Naive thymus-derived CD4-positive, alpha-beta T cell (primary cell): ENCODE measurements around the gene TBCD. TPM values are rescaled to one million over a fixed set of nuclear protein-coding genes. Genes with fewer than 3 reads are reported as not detected.

ENCODE experiments used
- ATAC-seq: fragments of 150-1000 bp; cut with Tn5 transposase; 2 replicates; pipeline ENCODE4 v1.10.0; 2021; ENCODE audit warnings: mild to moderate bottlenecking, moderate library complexity
- CTCF ChIA-PET: fragments of 350-600 bp; sonication (Branson Sonifier 250); formaldehyde crosslinking; loops from one replicate; lab custom pipeline; 2021; ENCODE audit warnings: antibody characterized with exemption; lab: Charles Lee
- POLR2A ChIA-PET: fragments of 350-600 bp; sonication (Branson Sonifier 250); formaldehyde crosslinking; loops from one replicate; lab custom pipeline; 2021; ENCODE audit warnings: antibody characterized with exemption, inconsistent platforms; lab: Charles Lee
- DNase-seq, 9 donors: peaks; one replicate each; pipeline versions ENCODE4 v3.0.0 to v3.0.0-alpha.2; 2020 to 2022; ENCODE audit warnings: mixed read lengths in 1 of 9
- H3K27ac ChIP-seq: one replicate; pipeline ENCODE4 v1.7.0; 2013; ENCODE audit warnings: mild to moderate bottlenecking, low read depth, low read length, moderate library complexity
- H3K27me3 ChIP-seq, 2 donors: one replicate each; pipeline ENCODE4 v1.7.0; 2013; ENCODE audit warnings: low read length in 2 of 2, mild to moderate bottlenecking in 2 of 2, moderate library complexity in 2 of 2; ENCODE audit not compliant: control insufficient read depth in 2 of 2, insufficient read depth in 2 of 2
- H3K36me3 ChIP-seq, 3 experiments: 1 replicate in 2 of 3; 2 replicates in 1 of 3; pipeline ENCODE4 v1.7.0; 2013; ENCODE audit warnings: low read length in 3 of 3, mild to moderate bottlenecking in 3 of 3, moderate library complexity in 1 of 3; ENCODE audit not compliant: insufficient read depth in 3 of 3, control insufficient read depth in 2 of 3
- H3K4me1 ChIP-seq, 2 donors: one replicate each; pipeline ENCODE4 v1.7.0; 2013; ENCODE audit warnings: low read length in 2 of 2, mild to moderate bottlenecking in 2 of 2, moderate library complexity in 1 of 2; ENCODE audit not compliant: control insufficient read depth in 2 of 2, insufficient read depth in 2 of 2
- H3K4me3 ChIP-seq: 2 replicates; pipeline ENCODE4 v1.7.0; 2013; ENCODE audit warnings: mild to moderate bottlenecking, low read length
- H3K9me3 ChIP-seq, 3 experiments: 1 replicate in 2 of 3; 2 replicates in 1 of 3; pipeline ENCODE4 v1.7.0; 2013; ENCODE audit warnings: low read length in 3 of 3; ENCODE audit not compliant: control insufficient read depth in 2 of 3
- H3K27ac Mint-ChIP-seq, 9 donors: one replicate each; pipeline ENCODE4 v1.8.0; 2020 to 2022; ENCODE audit warnings: mixed read lengths in 9 of 9, mild to moderate bottlenecking in 8 of 9, moderate library complexity in 5 of 9, inconsistent platforms in 2 of 9
- H3K27me3 Mint-ChIP-seq, 5 donors: one replicate each; pipeline ENCODE4 v1.8.0; 2021 to 2022; ENCODE audit warnings: mixed read lengths in 5 of 5, mild to moderate bottlenecking in 1 of 5
- H3K36me3 Mint-ChIP-seq, 5 donors: one replicate each; pipeline ENCODE4 v1.8.0; 2020 to 2022; ENCODE audit warnings: mixed read lengths in 5 of 5, mild to moderate bottlenecking in 3 of 5, inconsistent platforms in 1 of 5
- H3K4me1 Mint-ChIP-seq, 7 donors: one replicate each; pipeline ENCODE4 v1.8.0; 2020 to 2022; ENCODE audit warnings: mixed read lengths in 7 of 7, mild to moderate bottlenecking in 3 of 7, inconsistent platforms in 1 of 7
- H3K4me3 Mint-ChIP-seq, 10 donors: one replicate each; pipeline ENCODE4 v1.8.0; 2020 to 2022; ENCODE audit warnings: mild to moderate bottlenecking in 10 of 10, mixed read lengths in 10 of 10, moderate library complexity in 6 of 10, inconsistent platforms in 2 of 10
- H3K9me3 Mint-ChIP-seq, 11 donors: one replicate each; pipeline ENCODE4 v1.8.0; 2020 to 2022; ENCODE audit warnings: mixed read lengths in 11 of 11, mild to moderate bottlenecking in 4 of 11, inconsistent platforms in 1 of 11, moderate library complexity in 1 of 11
- intact Hi-C, 2 donors: fragments of 100-400 bp; cut with micrococcal nuclease; formaldehyde crosslinking; loops; one replicate each; pipeline ENCODE4 v1.15.1; 2023
- polyA plus RNA-seq, 2 donors: library from polyadenylated mRNA; unstranded; fragments of 300-500 nt; fragmentation: Illumina TruSeq; gene quantifications; one replicate each; pipeline ENCODE4 v1.2.3, GENCODE V29; 2021
- total RNA-seq, 6 experiments: library from RNA in 5 of 6; stranded (reverse) in 5 of 6; gene quantifications; 1 replicate in 5 of 6; 2 replicates in 1 of 6; pipeline ENCODE4 v1.2.3 and lab custom pipeline; 2021 to 2026

Gene TBCD
- total and polyA plus RNA-seq, 7 experiments from 2014 or later: 61.5 to 255 (median 123) TPM

GRCh38 chr17:82858376-82859126, 106.7 kb downstream of the TBCD start:
- ATAC-seq: peak; percentile 36
- intact Hi-C loops: no loop called here
- Histone ChIP-seq H3K36me3 (peaks cover 0 to 7% (median 0%) of the 10 kb centered on the region in 3 experiments), H3K4me1 (peaks cover 33 to 39% of the 10 kb centered on the region in 2 donors), H3K9me3 (no peaks in the 10 kb centered on the region), H3K4me3 (peak overlapping the region; percentile 30), H3K27me3 (no peaks in the 10 kb centered on the region), H3K27ac (peak overlapping the region; percentile 74)
- H3K4me1 Mint-ChIP-seq: peaks cover 30 to 62% (median 56%) of the 10 kb centered on the region in 7 donors
- no peaks in the 10 kb centered on the region for H3K27me3 Mint-ChIP-seq
- H3K36me3 Mint-ChIP-seq: peaks cover 4 to 24% (median 18%) of the 10 kb centered on the region in 5 donors
- no peaks in the 10 kb centered on the region for H3K9me3 Mint-ChIP-seq
- H3K4me3 Mint-ChIP-seq: peak overlapping the region; percentile 7 to 91 (median 82)
- ChIA-PET CTCF (interaction anchor here (0.6 to 3.1 kb wide), 4 partner anchors 22 to 77 kb away, joined by 3 to 13 read pairs (median 5); no protein-coding TSS in a partner anchor), POLR2A (interaction anchor here (0.6 to 1.5 kb wide), 6 partner anchors 18 to 636 kb away, joined by 3 to 5 read pairs (median 3); partner anchors contain the start of gene ZNF750)
- H3K27ac Mint-ChIP-seq: peak overlapping the region; percentile 90 to 98 (median 96)
- DNase-seq: peak in 4 of 9 donors; percentile 22 to 40 (median 38)

DNA sequence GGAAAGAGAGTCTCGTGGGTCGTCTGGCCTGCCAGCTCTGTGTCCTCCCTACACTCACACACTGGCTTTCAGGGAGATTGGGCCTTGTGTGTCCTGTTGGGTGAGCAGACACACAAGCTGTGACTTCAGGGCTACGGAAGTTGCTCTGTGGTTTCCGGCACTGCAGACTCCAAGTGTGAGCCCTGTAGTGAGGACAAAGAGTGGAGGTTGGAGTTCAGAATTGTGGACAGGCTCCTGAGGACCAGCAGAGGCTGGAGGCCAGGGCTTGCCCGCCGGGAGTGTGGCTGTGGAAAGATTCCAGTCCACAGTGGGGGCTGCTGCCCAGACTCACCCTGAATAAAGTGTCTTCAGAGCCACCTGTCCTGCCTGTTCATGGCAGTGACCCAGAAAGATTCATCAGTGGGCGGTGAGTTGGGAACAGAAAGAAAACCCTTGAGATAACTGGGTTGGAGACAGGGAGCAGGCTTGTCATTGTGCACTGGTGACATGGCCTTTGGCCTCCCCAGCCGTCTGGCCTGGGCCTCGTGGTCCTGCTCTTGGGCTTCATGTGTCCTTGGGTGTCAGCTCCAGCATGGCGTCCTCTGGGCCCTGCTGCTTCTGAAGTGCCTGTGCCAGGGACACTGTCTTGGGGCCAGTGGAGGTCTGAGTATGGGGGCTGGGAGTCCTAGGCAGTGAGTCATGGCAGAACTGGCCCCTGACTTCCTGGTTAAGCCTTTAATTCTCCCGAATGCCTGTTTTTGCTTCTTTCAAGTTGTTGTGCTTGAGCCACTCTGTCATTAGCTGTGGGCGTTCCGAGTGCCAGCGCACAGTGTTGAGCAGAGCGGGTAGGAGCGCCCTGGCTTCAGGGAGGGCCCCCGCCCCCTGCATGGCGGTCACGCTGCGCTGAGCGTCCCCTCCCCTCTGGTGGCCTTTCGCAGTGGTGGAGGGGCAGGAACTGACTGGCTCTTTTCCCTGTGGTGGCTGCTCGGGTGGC, 107.9 kb downstream of the TBCD start:
- Histone ChIP-seq H3K9me3 (no peaks in the 10 kb centered on the region), H3K27me3 (no peaks in the 10 kb centered on the region), H3K4me1 (peaks cover 43 to 48% of the 10 kb centered on the region in 2 donors), H3K36me3 (peaks cover 0 to 3% (median 0%) of the 10 kb centered on the region in 3 experiments), H3K27ac (peak overlapping the region; percentile 74), H3K4me3 (peak overlapping the region; percentile 30)
- Mint-ChIP-seq H3K27me3 (no peaks in the 10 kb centered on the region), H3K4me1 (peaks cover 40 to 71% (median 66%) of the 10 kb centered on the region in 7 donors), H3K27ac (peak overlapping the region; percentile 90 to 98 (median 96)), H3K4me3 (peak overlapping the region; percentile 82 to 91 (median 88)), H3K36me3 (peaks cover 0 to 17% (median 13%) of the 10 kb centered on the region in 5 donors), H3K9me3 (no peaks in the 10 kb centered on the region)
- DNase-seq (peak in 8 of 9 donors; percentile 41 to 72 (median 52)), ATAC-seq (peak; percentile 61)
- CTCF ChIA-PET: interaction anchor here (1.0 to 3.1 kb wide), 4 partner anchors 16 to 78 kb away, joined by 3 to 7 read pairs (median 3); no protein-coding TSS in a partner anchor
- intact Hi-C loops: loop anchor here in 1 of 2 donors (5.0 kb wide), 3 partner anchors 32 to 193 kb away; no protein-coding TSS in a partner anchor
- POLR2A ChIA-PET: interaction anchor here (0.7 to 1.9 kb wide), 8 partner anchors 11 to 128 kb away, joined by 3 to 8 read pairs (median 3); partner anchors contain the start of gene ZNF750

- H3K4me3 Mint-ChIP-seq: peak overlapping the region; percentile 82 to 91 (median 88)
- peaks cover 40 to 82% (median 72%) of the 10 kb centered on the region in 7 donors for H3K4me1 Mint-ChIP-seq
- H3K9me3 Mint-ChIP-seq: no peaks in the 10 kb centered on the region
- Histone ChIP-seq H3K36me3 (no peaks in the 10 kb centered on the region), H3K4me1 (peaks cover 54 to 59% of the 10 kb centered on the region in 2 donors), H3K27ac (peak overlapping the region; percentile 74), H3K4me3 (no peak overlapping the region), H3K9me3 (no peaks in the 10 kb centered on the region), H3K27me3 (no peaks in the 10 kb centered on the region)
- H3K36me3 Mint-ChIP-seq: peaks cover 0 to 17% (median 8%) of the 10 kb centered on the region in 5 donors
- ChIA-PET CTCF (interaction anchor here (0.6 to 1.3 kb wide), 4 partner anchors 9 to 41 kb away, joined by 3 to 5 read pairs (median 4); no protein-coding TSS in a partner anchor), POLR2A (interaction anchor here (0.7 to 1.9 kb wide), 4 partner anchors 23 to 70 kb away, joined by 3 to 12 read pairs (median 4); no protein-coding TSS in a partner anchor)
- ATAC-seq (no peak), DNase-seq (no peak)
- intact Hi-C loops: loop anchor here in 1 of 2 donors (5.0 kb wide), 3 partner anchors 33 to 192 kb away; no protein-coding TSS in a partner anchor
- H3K27me3 Mint-ChIP-seq: no peaks in the 10 kb centered on the region
- H3K27ac Mint-ChIP-seq: peak overlapping the region in 8 of 9 donors; percentile 90 to 98 (median 96)
Observed at GRCh38 chr17:82860606-82861392, 108.9 kb downstream of the TBCD start.

DNA sequence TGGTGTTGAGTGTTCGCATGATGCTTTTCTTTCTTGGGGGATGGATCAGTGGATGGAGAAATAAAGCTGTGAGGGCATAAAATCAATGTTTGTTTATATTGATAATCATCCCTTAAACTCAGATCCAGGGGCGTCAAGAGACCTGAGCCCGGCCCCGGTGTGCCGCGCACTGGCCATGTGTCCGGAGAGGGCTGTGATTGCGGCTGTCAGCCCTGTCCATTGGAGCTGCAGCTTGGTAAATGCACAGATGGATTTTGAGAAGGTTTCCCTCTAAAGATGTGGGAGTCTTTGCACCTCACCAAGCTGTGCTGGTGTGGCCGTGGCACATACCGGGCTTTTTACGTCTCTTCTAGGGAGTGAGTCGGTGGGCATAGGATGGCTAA, 109.5 kb downstream of the TBCD start:
- DNase-seq (no peak), ATAC-seq (no peak)
- no peak overlapping the region for H3K27ac ChIP-seq
- H3K27me3 ChIP-seq: no peaks in the 10 kb centered on the region
- Mint-ChIP-seq H3K4me3 (peak overlapping the region in 9 of 10 donors; percentile 27 to 91 (median 40)), H3K9me3 (no peaks in the 10 kb centered on the region), H3K27me3 (no peaks in the 10 kb centered on the region), H3K27ac (peak overlapping the region in 8 of 9 donors; percentile 49 to 98 (median 65)), H3K4me1 (peaks cover 40 to 83% (median 77%) of the 10 kb centered on the region in 7 donors), H3K36me3 (peaks cover 0 to 14% (median 5%) of the 10 kb centered on the region in 5 donors)
- ChIA-PET CTCF (interaction anchor here (0.6 to 1.3 kb wide), 4 partner anchors 9 to 41 kb away, joined by 3 to 5 read pairs (median 4); no protein-coding TSS in a partner anchor), POLR2A (interaction anchor here (1.5 to 1.9 kb wide), 2 partner anchors 22 to 24 kb away, joined by 4 to 12 read pairs; no protein-coding TSS in a partner anchor)
- H3K36me3 ChIP-seq: no peaks in the 10 kb centered on the region
- peaks cover 60 to 62% of the 10 kb centered on the region in 2 donors for H3K4me1 ChIP-seq
- no peak overlapping the region for H3K4me3 ChIP-seq
- intact Hi-C loops: loop anchor here in 1 of 2 donors (5.0 kb wide), 3 partner anchors 34 to 191 kb away; no protein-coding TSS in a partner anchor
- H3K9me3 ChIP-seq: no peaks in the 10 kb centered on the region

DNA sequence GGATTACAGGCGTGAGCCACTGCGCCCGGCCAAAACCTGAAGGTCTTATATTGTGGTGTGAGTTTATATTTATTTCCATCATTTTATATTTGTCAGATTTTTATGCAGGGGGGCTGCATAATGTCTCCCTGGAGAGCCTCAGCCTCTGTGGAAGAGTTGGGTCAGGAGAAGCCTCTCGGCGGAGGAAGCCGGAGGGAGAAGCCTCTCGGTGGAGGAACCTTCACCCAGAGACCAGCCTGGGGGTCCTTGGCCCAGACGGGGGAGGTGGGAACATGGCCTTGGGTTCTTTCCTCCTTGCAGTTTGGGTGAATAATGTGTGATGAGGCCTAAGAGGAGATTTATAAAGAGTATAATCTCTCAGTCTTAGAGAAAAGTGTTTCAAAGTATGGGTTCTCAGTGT, 110.3 kb downstream of the TBCD start:
- no peak overlapping the region for H3K27ac ChIP-seq
- peaks cover 39 to 82% (median 77%) of the 10 kb centered on the region in 7 donors for H3K4me1 Mint-ChIP-seq
- H3K36me3 Mint-ChIP-seq: peaks cover 0 to 14% (median 2%) of the 10 kb centered on the region in 5 donors
- H3K27ac Mint-ChIP-seq: peak overlapping the region; percentile 63 to 98 (median 78)
- ChIA-PET CTCF (interaction anchor here (1.0 to 2.5 kb wide), 2 partner anchors 23 kb away, joined by 5 to 14 read pairs; no protein-coding TSS in a partner anchor), POLR2A (interaction anchor here (5.8 kb wide), 1 partner anchor 21 kb away, joined by 84 read pairs; no protein-coding TSS in a partner anchor)
- DNase-seq (no peak), ATAC-seq (no peak)
- H3K36me3 ChIP-seq: no peaks in the 10 kb centered on the region
- peaks cover 62 to 67% of the 10 kb centered on the region in 2 donors for H3K4me1 ChIP-seq
- intact Hi-C loops: loop anchor here in 1 of 2 donors (5.0 kb wide), 3 partner anchors 35 to 190 kb away; no protein-coding TSS in a partner anchor
- no peaks in the 10 kb centered on the region for H3K9me3 ChIP-seq
- no peaks in the 10 kb centered on the region for H3K9me3 Mint-ChIP-seq
- no peaks in the 10 kb centered on the region for H3K27me3 Mint-ChIP-seq
- no peaks in the 10 kb centered on the region for H3K27me3 ChIP-seq
- no peak overlapping the region for H3K4me3 ChIP-seq
- H3K4me3 Mint-ChIP-seq: peak overlapping the region in 6 of 10 donors; percentile 17 to 88 (median 46)
